ENCODE measurements around the gene RBM34. TPM values are rescaled to one million over a fixed set of nuclear protein-coding genes. Genes with fewer than 3 reads are reported as not detected.

The RBM34 gene, protein sequence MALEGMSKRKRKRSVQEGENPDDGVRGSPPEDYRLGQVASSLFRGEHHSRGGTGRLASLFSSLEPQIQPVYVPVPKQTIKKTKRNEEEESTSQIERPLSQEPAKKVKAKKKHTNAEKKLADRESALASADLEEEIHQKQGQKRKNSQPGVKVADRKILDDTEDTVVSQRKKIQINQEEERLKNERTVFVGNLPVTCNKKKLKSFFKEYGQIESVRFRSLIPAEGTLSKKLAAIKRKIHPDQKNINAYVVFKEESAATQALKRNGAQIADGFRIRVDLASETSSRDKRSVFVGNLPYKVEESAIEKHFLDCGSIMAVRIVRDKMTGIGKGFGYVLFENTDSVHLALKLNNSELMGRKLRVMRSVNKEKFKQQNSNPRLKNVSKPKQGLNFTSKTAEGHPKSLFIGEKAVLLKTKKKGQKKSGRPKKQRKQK
- total RNA-seq: 100 to 1,000 TPM; 163 to 187 (median 180) TPM
- total RNA-seq (2013): 130 TPM

DNA sequence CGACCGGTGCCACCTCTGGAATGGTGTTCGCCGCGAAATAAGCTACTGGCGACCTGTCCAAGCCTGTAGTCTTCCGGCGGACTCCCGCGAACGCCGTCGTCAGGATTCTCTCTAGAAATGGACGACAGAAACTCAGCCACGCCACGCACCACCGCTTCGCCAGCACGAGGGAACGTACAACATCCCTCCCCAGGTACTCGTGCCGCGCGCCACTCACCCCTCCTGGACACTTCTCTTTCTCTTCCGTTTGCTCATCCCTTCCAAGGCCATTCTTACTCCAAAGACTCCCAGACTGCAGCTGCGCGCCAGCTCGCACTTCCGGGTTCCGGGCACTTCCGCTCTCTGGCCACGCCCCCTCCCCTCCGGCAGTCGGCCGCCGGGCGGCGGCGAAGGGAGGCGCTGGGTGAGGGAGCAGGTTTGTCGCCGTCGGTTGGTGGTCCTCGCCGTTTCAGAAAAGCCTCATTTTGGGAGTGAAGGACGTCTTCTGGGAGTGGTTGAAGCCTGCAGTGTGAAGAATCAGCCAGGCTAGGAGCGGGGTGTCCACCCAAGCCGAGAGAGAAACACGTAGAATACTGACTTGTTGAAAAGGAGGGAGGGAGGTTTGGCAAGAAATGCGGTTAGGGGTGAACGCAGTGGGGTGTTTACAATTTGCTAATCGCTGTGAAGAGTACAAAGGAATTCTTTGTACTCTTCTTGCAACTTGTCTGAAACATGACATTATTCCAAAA, at the start of gene RBM34:
Gene RBM34 (minus strand): TSS at position 294 of the 728 bp plus-strand sequence. CDS start 24 bp downstream, at position 270.
- ATAC-seq: peak; percentile 93 to 98 (median 95)
- H3K9me3 ChIP-seq (ENCODE audit: control insufficient read depth, insufficient read depth, low read length): no peaks in the 10 kb centered on the region
- Mint-ChIP-seq H3K4me1 (peaks cover 18 to 20% of the 10 kb centered on the region in 2 donors), H3K36me3 (no peaks in the 10 kb centered on the region), H3K27ac (peak within 1 kb of the TSS; percentile 96 to 97), H3K27me3 (ENCODE audit: low read depth in 2 of 2) (no peaks in the 10 kb centered on the region), H3K4me3 (peak within 1 kb of the TSS; percentile 92), H3K9me3 (no peaks in the 10 kb centered on the region)
- DNase-seq: peak; percentile 90 to 96
- WGBS (ENCODE audit: insufficient coverage): under 1% methylated on average over 52 of the region's 52 CpGs
- TF ChIP-seq, protein P1, sequence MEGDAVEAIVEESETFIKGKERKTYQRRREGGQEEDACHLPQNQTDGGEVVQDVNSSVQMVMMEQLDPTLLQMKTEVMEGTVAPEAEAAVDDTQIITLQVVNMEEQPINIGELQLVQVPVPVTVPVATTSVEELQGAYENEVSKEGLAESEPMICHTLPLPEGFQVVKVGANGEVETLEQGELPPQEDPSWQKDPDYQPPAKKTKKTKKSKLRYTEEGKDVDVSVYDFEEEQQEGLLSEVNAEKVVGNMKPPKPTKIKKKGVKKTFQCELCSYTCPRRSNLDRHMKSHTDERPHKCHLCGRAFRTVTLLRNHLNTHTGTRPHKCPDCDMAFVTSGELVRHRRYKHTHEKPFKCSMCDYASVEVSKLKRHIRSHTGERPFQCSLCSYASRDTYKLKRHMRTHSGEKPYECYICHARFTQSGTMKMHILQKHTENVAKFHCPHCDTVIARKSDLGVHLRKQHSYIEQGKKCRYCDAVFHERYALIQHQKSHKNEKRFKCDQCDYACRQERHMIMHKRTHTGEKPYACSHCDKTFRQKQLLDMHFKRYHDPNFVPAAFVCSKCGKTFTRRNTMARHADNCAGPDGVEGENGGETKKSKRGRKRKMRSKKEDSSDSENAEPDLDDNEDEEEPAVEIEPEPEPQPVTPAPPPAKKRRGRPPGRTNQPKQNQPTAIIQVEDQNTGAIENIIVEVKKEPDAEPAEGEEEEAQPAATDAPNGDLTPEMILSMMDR (IDR thresholded peaks at IDR 0.05): no peak
- H3K27ac ChIP-seq (ENCODE audit: low read length): peak within 1 kb of the TSS; percentile 81
- intact Hi-C loops (cut with micrococcal nuclease): loop anchor here (1.0 to 5.0 kb wide), 5 partner anchors 33 to 256 kb away; partner anchors contain the start of genes ARID4B, GGPS1, TBCE and TOMM20
- H3K4me1 ChIP-seq (ENCODE audit: control insufficient read depth, insufficient read depth, low read length): peaks cover 22% of the 10 kb centered on the region
- no peaks in the 10 kb centered on the region for H3K27me3 ChIP-seq (ENCODE audit: control insufficient read depth, insufficient read depth, low read length)
- peaks cover 28% of the 10 kb centered on the region for H3K36me3 ChIP-seq (ENCODE audit: control insufficient read depth, insufficient read depth, low read length)
- H3K4me3 ChIP-seq (ENCODE audit: low read length): peak within 1 kb of the TSS; percentile 80

DNA sequence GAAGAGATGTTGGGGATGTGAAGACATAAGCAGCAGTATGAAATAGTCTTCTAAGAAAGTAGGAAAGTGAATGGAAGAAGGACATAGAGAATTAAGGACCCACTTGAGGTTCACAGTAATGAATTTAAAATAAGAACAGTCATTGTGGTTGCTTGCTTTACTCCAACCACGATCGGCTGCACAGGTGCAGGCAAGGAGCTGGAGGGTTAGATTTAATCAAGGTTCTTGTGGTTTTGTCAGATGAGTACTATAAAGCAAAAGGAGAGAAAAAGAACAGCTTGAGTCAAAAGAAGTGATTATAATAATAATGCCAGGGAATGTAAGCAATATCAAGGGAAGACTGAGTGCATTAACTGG, 46.1 kb upstream of the RBM34 start:
- Mint-ChIP-seq H3K9me3 (no peaks in the 10 kb centered on the region), H3K4me1 (peaks cover 7 to 21% of the 10 kb centered on the region in 2 donors), H3K36me3 (no peaks in the 10 kb centered on the region), H3K4me3 (no peak overlapping the region), H3K27ac (peak overlapping the region; percentile 32 to 67), H3K27me3 (ENCODE audit: low read depth in 2 of 2) (no peaks in the 10 kb centered on the region)
- 4% methylated on average over 2 of the region's 2 CpGs for WGBS (ENCODE audit: insufficient coverage)
- TF ChIP-seq, protein P1 (IDR thresholded peaks at IDR 0.05): no peak
- no peaks in the 10 kb centered on the region for H3K4me1 ChIP-seq (ENCODE audit: control insufficient read depth, insufficient read depth, low read length)
- DNase-seq (peak in 1 of 2 donors; percentile 67), ATAC-seq (peak in 2 of 3 donors; percentile 43 to 49)
- no peak overlapping the region for H3K27ac ChIP-seq (ENCODE audit: low read length)
- H3K27me3 ChIP-seq (ENCODE audit: control insufficient read depth, insufficient read depth, low read length): no peaks in the 10 kb centered on the region
- peaks cover 43% of the 10 kb centered on the region for H3K36me3 ChIP-seq (ENCODE audit: control insufficient read depth, insufficient read depth, low read length)
- H3K9me3 ChIP-seq (ENCODE audit: control insufficient read depth, insufficient read depth, low read length): no peaks in the 10 kb centered on the region
- no peak overlapping the region for H3K4me3 ChIP-seq (ENCODE audit: low read length)
- intact Hi-C loops (cut with micrococcal nuclease): no loop called here

DNA sequence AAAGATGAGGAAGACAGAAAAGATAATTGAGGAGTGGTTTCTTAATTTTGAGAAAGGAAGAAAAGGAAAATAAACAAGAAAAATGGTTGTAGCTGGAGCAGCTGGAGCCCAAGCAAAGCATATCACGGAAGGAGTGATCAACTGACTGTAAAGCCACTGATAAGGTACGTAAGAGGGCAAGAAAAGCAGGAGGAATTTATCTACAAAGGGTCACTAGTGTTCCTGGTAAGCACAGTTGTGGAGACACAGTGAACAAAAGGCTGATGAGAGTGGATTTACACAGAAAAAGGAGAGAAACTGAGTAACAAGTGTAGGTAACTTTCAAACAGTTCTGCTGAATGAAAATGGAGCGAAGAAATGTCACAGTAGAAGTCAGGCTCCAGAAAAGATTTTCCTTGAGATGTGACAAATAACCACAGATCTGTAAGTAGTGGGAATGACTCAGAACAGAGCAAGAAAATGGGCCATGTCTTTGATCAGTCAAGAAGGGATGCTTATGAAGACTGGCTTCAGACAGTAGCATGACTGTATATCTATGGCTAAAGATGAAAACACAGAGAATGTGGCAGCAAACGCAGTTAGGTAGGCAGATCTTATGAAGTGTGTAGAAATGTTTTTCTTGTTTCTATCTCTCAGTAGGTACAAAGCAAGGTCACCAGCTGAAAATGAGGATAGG, 45.6 kb upstream of the RBM34 start:
- ATAC-seq: peak in 1 of 3 donors; percentile 36
- H3K4me1 ChIP-seq (ENCODE audit: control insufficient read depth, insufficient read depth, low read length): no peaks in the 10 kb centered on the region
- no peaks in the 10 kb centered on the region for H3K27me3 Mint-ChIP-seq (ENCODE audit: low read depth in 2 of 2)
- no peaks in the 10 kb centered on the region for H3K9me3 Mint-ChIP-seq
- H3K4me3 Mint-ChIP-seq: no peak overlapping the region
- no peaks in the 10 kb centered on the region for H3K9me3 ChIP-seq (ENCODE audit: control insufficient read depth, insufficient read depth, low read length)
- intact Hi-C loops (cut with micrococcal nuclease): no loop called here
- peaks cover 39% of the 10 kb centered on the region for H3K36me3 ChIP-seq (ENCODE audit: control insufficient read depth, insufficient read depth, low read length)
- no peaks in the 10 kb centered on the region for H3K27me3 ChIP-seq (ENCODE audit: control insufficient read depth, insufficient read depth, low read length)
- TF ChIP-seq, protein P1 (IDR thresholded peaks at IDR 0.05): no peak
- peak in 1 of 2 donors; percentile 39 for DNase-seq
- H3K27ac ChIP-seq (ENCODE audit: low read length): no peak overlapping the region
- WGBS (ENCODE audit: insufficient coverage): 78% methylated on average over 4 of the region's 4 CpGs
- no peak overlapping the region for H3K4me3 ChIP-seq (ENCODE audit: low read length)
- H3K36me3 Mint-ChIP-seq: no peaks in the 10 kb centered on the region
- peaks cover 7 to 21% of the 10 kb centered on the region in 2 donors for H3K4me1 Mint-ChIP-seq
- H3K27ac Mint-ChIP-seq: peak overlapping the region; percentile 32 to 67

Measured in natural killer cell (primary cell).